Endothelial cell of umbilical vein (primary cell): ENCODE measurements around the gene TMEM98. TPM values are rescaled to one million over a fixed set of nuclear protein-coding genes. Genes with fewer than 3 reads are reported as not detected.
"Not testable (repeated sequence)": the region's sequence is repeated elsewhere in the genome, so short reads cannot be mapped to it uniquely, and the experiment has no call there.

Source experiments
- BruUV-seq: library from RNA; stranded (reverse); fragments of 400-500 nt; replicated peaks from 2 replicates; lab custom pipeline; 2021; lab: Mats Ljungman, UMichigan
- CTCF ChIA-PET: fragments of 300-600, 350-600 bp; sonication (Branson Sonifier 250); formaldehyde crosslinking; loops from one replicate; lab custom pipeline; 2021; ENCODE audit warnings: antibody characterized with exemption, inconsistent platforms; lab: Charles Lee
- POLR2A ChIA-PET: fragments of 300-600, 350-600 bp; sonication (Branson Sonifier 250); formaldehyde crosslinking; loops from one replicate; lab custom pipeline; 2021; ENCODE audit warnings: antibody characterized with exemption, inconsistent platforms; lab: Charles Lee
- DNase-seq: peaks from one replicate; pipeline ENCODE4 v3.0.0-alpha.2; 2011; ENCODE audit warnings: low read depth, low spot score
- FAIRE-seq: peaks from 2 replicates; lab custom pipeline; 2011; peaks lifted over from hg19 to GRCh38; lab: Jason Lieb, UNC
- H2AFZ ChIP-seq: 2 replicates; pipeline ENCODE4 v1.6.0; 2012; ENCODE audit warnings: low read depth, low read length, control low read depth, inconsistent platforms
- H3K27ac ChIP-seq: 2 replicates; pipeline ENCODE4 v1.5.1; 2011; ENCODE audit warnings: low read depth, mild to moderate bottlenecking, control low read depth, low read length, moderate library complexity; ENCODE audit not compliant: insufficient read depth
- H3K27me3 ChIP-seq, 2 experiments: 2 replicates each; pipeline versions ENCODE4 v1.6.0 to v1.6.1; 2011; ENCODE audit warnings: low read length in 2 of 2, mixed read lengths in 1 of 2; ENCODE audit not compliant: control insufficient read depth in 2 of 2, insufficient read depth in 2 of 2
- H3K36me3 ChIP-seq, 2 experiments: 2 replicates in 1 of 2; 3 replicates in 1 of 2; pipeline ENCODE4 v1.5.1; 2011; ENCODE audit warnings: low read length in 2 of 2, mild to moderate bottlenecking in 1 of 2, moderate library complexity in 1 of 2; ENCODE audit not compliant: control insufficient read depth in 2 of 2, insufficient read depth in 2 of 2; ENCODE audit errors: extremely low read depth in 1 of 2
- H3K4me1 ChIP-seq: 3 replicates; pipeline ENCODE4 v1.5.1; 2011; ENCODE audit warnings: mild to moderate bottlenecking, low read length; ENCODE audit not compliant: control insufficient read depth, insufficient read depth; ENCODE audit errors: extremely low read depth
- H3K4me2 ChIP-seq: 2 replicates; pipeline ENCODE4 v1.6.1; 2011; ENCODE audit warnings: low read length, control low read depth, mixed read lengths; ENCODE audit not compliant: insufficient read depth
- H3K4me3 ChIP-seq, 3 experiments: fragments of 200-600 bp in 1 of 3; sonication (generic), shearing (Covaris generic) in 1 of 3; replicated peaks in 1 of 3; 2 replicates each; pipeline ENCODE4 v1.5.1; 2011 to 2016; ENCODE audit warnings: control low read depth in 3 of 3, low read length in 3 of 3, mild to moderate bottlenecking in 2 of 3, inconsistent platforms in 1 of 3, low read depth in 1 of 3, moderate library complexity in 1 of 3; ENCODE audit not compliant: insufficient read depth in 1 of 3
- H3K79me2 ChIP-seq: 2 replicates; pipeline ENCODE4 v1.6.0; 2012; ENCODE audit warnings: low read length, inconsistent platforms; ENCODE audit not compliant: control insufficient read depth, insufficient read depth
- H3K9ac ChIP-seq: replicated peaks from 2 replicates; pipeline ENCODE3; 2011; ENCODE audit warnings: low read length, control low read depth; ENCODE audit not compliant: insufficient read depth; ENCODE audit errors: extremely low read depth
- H3K9me1 ChIP-seq: replicated peaks from 3 replicates; pipeline ENCODE4 v1.6.0; 2011; ENCODE audit warnings: mild to moderate bottlenecking, low read length; ENCODE audit not compliant: control insufficient read depth, insufficient read depth; ENCODE audit errors: extremely low read depth
- H3K9me3 ChIP-seq: replicated peaks from 2 replicates; pipeline ENCODE4 v1.5.1; 2012; ENCODE audit warnings: low read length, inconsistent platforms; ENCODE audit not compliant: control insufficient read depth, insufficient read depth
- H4K20me1 ChIP-seq: replicated peaks from 2 replicates; pipeline ENCODE3; 2011; ENCODE audit warnings: mild to moderate bottlenecking, low read length; ENCODE audit not compliant: control insufficient read depth, insufficient read depth; ENCODE audit errors: extremely low read depth
- EZH2 ChIP-seq: IDR thresholded peaks from 2 replicates; pipeline ENCODE4 v1.6.1; 2012; ENCODE audit warnings: borderline replicate concordance, low read depth, mild to moderate bottlenecking, moderate library complexity, low read length, inconsistent platforms; ENCODE audit not compliant: severe bottlenecking
- FOS ChIP-seq: IDR thresholded peaks from 2 replicates; pipeline ENCODE4 v1.6.1; 2011; ENCODE audit warnings: mild to moderate bottlenecking, low read length, moderate library complexity, borderline replicate concordance; ENCODE audit not compliant: insufficient read depth
- GATA2 ChIP-seq: IDR thresholded peaks from 2 replicates; pipeline ENCODE4 v1.7.0; 2011; ENCODE audit warnings: low read depth, mild to moderate bottlenecking, moderate library complexity, mixed read lengths, low read length; ENCODE audit not compliant: insufficient read length, insufficient read depth
- JUN ChIP-seq: IDR thresholded peaks from 2 replicates; pipeline ENCODE4 v1.6.1; 2011; ENCODE audit warnings: borderline replicate concordance, low read depth; ENCODE audit not compliant: insufficient read length, insufficient read depth
- MYC ChIP-seq: IDR thresholded peaks from one replicate; pipeline ENCODE4 v1.6.1; 2011; ENCODE audit warnings: mild to moderate bottlenecking, low read depth, low read length
- POLR2A ChIP-seq: IDR thresholded peaks from 2 replicates; pipeline ENCODE4 v1.6.1; 2012; ENCODE audit warnings: low read depth, mild to moderate bottlenecking, control low read depth, low read length
- POLR2AphosphoS5 ChIP-seq: IDR thresholded peaks from 2 replicates; pipeline ENCODE4 v1.6.1; 2012; ENCODE audit warnings: low read depth, mild to moderate bottlenecking, control low read depth, low read length, moderate library complexity; ENCODE audit not compliant: insufficient read depth
- dilution Hi-C: fragments of 300-500 bp; cut with MboI; formaldehyde crosslinking; loops from one replicate; pipeline ENCODE4 v1.15.0; 2019; ENCODE audit warnings: low sequenced_read_pairs; ENCODE audit not compliant: extremely low pct_ligation_motif_present
- intact Hi-C: fragments of 100-400 bp; cut with micrococcal nuclease; formaldehyde crosslinking; loops from one replicate; pipeline ENCODE4 v1.10.0; 2022
- polyA plus RNA-seq, 4 experiments: library from polyadenylated mRNA; depleted of rRNA in 3 of 4; stranded (reverse) in 3 of 4; unstranded in 1 of 4; fragments of >200 nt; gene quantifications; 2 replicates each; pipeline versions ENCODE4 v1.2.1 to v1.2.3, GENCODE V29; 2011 to 2012; ENCODE audit warnings: missing spikeins in 1 of 4
- total RNA-seq: library from RNA; stranded (reverse); gene quantifications from 2 replicates; pipeline ENCODE4 v1.2.3, GENCODE V29; 2021
- TF ChIP-seq, protein P1 (sequence below), 2 donors: IDR thresholded peaks; 1 replicate in 1 of 2; 2 replicates in 1 of 2; pipeline ENCODE4 v1.5.1; 2011; ENCODE audit warnings: low read length in 2 of 2, mild to moderate bottlenecking in 2 of 2, moderate library complexity in 2 of 2, control low read depth in 1 of 2, inconsistent platforms in 1 of 2, low read depth in 1 of 2; ENCODE audit not compliant: insufficient read depth in 1 of 2; ENCODE audit errors: extremely low read depth in 1 of 2
- TF ChIP-seq, protein P2 (sequence below): IDR thresholded peaks from 2 replicates; pipeline ENCODE4 v1.6.1; 2011; ENCODE audit not compliant: insufficient read depth, insufficient read length

The TMEM98 gene
- total and polyA plus RNA-seq, 2 donors (not counting 3 experiments of a cell fraction or from before 2014, with no cell fraction given): 83.6 to 456 TPM

DNA sequence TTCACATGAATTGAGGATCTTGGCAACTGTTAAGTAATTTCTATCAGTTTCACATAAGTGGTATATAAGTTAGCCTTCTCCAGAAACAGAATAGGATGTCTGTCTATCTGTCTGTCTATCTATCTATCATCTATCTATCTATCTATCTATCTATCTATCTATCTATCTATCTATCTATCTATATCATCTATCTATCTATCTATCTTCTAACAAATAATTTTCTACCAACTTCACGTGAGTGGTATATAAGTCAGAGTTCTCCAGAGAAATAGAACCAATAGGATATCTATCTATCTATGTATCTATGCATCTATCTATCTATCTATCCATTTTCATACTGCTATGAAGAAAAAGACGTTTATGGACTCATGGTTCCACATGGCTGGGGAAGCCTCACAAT lies 52.3 kb downstream of the TMEM98 start:
- Histone ChIP-seq H3K4me1 (no peaks in the 10 kb centered on the region), H3K4me2 (no peak overlapping the region), H3K9ac (no peak overlapping the region), H2AFZ (no peak overlapping the region), H4K20me1 (no peaks in the 10 kb centered on the region), H3K9me1 (no peaks in the 10 kb centered on the region), H3K79me2 (no peaks in the 10 kb centered on the region), H3K27me3 (no peaks in the 10 kb centered on the region), H3K27ac (no peak overlapping the region), H3K36me3 (no peaks in the 10 kb centered on the region), H3K4me3 (no peak overlapping the region), H3K9me3 (no peaks in the 10 kb centered on the region)
- CTCF ChIA-PET: no interaction called here
- TF ChIP-seq EZH2 (no peak), POLR2A (no peak), JUN (no peak), GATA2 (no peak), FOS (no peak), POLR2AphosphoS5 (no peak), MYC (no peak)
- TF ChIP-seq, protein P1, sequence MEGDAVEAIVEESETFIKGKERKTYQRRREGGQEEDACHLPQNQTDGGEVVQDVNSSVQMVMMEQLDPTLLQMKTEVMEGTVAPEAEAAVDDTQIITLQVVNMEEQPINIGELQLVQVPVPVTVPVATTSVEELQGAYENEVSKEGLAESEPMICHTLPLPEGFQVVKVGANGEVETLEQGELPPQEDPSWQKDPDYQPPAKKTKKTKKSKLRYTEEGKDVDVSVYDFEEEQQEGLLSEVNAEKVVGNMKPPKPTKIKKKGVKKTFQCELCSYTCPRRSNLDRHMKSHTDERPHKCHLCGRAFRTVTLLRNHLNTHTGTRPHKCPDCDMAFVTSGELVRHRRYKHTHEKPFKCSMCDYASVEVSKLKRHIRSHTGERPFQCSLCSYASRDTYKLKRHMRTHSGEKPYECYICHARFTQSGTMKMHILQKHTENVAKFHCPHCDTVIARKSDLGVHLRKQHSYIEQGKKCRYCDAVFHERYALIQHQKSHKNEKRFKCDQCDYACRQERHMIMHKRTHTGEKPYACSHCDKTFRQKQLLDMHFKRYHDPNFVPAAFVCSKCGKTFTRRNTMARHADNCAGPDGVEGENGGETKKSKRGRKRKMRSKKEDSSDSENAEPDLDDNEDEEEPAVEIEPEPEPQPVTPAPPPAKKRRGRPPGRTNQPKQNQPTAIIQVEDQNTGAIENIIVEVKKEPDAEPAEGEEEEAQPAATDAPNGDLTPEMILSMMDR (IDR thresholded peaks at IDR 0.05; ENCODE audit: extremely low read depth in 1 of 2, insufficient read depth in 1 of 2, low read depth in 1 of 2, low read length in 2 of 2): no peak
- TF ChIP-seq, protein P2, sequence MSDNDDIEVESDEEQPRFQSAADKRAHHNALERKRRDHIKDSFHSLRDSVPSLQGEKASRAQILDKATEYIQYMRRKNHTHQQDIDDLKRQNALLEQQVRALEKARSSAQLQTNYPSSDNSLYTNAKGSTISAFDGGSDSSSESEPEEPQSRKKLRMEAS: no peak
- DNase-seq (no peak), FAIRE-seq (no peak)
- intact Hi-C loops: no loop called here
- dilution Hi-C loops: no loop called here
- BruUV-seq: no TSS peak
- POLR2A ChIA-PET: no interaction called here

DNA sequence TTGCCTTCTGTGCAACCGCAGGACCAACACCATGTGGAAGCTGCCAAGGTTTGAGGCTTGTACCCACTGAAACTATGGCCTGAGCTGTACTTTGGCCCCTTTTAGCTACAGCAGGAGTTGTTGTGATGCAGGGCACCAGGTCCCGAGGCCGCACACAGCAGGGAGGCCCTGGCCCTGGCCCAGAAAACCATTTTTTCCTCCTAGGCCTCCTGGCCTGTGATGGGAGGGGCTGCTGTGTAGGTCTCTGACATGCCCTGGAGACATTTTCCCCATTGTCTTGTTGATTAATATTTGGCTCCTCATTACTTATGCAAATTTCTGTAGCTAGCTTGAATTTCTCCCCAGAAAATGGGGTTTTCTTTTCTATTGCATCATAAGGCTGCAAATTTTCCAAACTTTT lies 53.7 kb downstream of the TMEM98 start:
- POLR2A ChIA-PET, DNase-seq, dilution Hi-C loops, H4K20me1 ChIP-seq, H3K9ac ChIP-seq, CTCF ChIA-PET, H3K27ac ChIP-seq, H3K4me3 ChIP-seq, H3K36me3 ChIP-seq, FAIRE-seq, BruUV-seq, H3K4me2 ChIP-seq, H3K27me3 ChIP-seq, intact Hi-C loops, H2AFZ ChIP-seq, H3K4me1 ChIP-seq, H3K79me2 ChIP-seq, H3K9me3 ChIP-seq, H3K9me1 ChIP-seq: not testable (repeated sequence)
